Choroid plexus epithelial cell (primary cell): ENCODE measurements around the gene ZNF18.

Source experiments
- DNase-seq: peaks from one replicate; pipeline ENCODE4 v3.0.0-alpha.2; 2010; ENCODE audit warnings: low read depth
- H3K4me3 ChIP-seq: 2 replicates; pipeline ENCODE4 v1.5.1; 2011; ENCODE audit warnings: low read depth, mild to moderate bottlenecking, control low read depth, low read length, moderate library complexity
- TF ChIP-seq, protein P1 (sequence below): conservative IDR thresholded peaks from 2 replicates; pipeline ENCODE4 v1.5.1; 2011; ENCODE audit warnings: low read depth, mild to moderate bottlenecking, control low read depth, inconsistent platforms, low read length, moderate library complexity

The ZNF18 gene, protein sequence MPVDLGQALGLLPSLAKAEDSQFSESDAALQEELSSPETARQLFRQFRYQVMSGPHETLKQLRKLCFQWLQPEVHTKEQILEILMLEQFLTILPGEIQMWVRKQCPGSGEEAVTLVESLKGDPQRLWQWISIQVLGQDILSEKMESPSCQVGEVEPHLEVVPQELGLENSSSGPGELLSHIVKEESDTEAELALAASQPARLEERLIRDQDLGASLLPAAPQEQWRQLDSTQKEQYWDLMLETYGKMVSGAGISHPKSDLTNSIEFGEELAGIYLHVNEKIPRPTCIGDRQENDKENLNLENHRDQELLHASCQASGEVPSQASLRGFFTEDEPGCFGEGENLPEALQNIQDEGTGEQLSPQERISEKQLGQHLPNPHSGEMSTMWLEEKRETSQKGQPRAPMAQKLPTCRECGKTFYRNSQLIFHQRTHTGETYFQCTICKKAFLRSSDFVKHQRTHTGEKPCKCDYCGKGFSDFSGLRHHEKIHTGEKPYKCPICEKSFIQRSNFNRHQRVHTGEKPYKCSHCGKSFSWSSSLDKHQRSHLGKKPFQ

DNA sequence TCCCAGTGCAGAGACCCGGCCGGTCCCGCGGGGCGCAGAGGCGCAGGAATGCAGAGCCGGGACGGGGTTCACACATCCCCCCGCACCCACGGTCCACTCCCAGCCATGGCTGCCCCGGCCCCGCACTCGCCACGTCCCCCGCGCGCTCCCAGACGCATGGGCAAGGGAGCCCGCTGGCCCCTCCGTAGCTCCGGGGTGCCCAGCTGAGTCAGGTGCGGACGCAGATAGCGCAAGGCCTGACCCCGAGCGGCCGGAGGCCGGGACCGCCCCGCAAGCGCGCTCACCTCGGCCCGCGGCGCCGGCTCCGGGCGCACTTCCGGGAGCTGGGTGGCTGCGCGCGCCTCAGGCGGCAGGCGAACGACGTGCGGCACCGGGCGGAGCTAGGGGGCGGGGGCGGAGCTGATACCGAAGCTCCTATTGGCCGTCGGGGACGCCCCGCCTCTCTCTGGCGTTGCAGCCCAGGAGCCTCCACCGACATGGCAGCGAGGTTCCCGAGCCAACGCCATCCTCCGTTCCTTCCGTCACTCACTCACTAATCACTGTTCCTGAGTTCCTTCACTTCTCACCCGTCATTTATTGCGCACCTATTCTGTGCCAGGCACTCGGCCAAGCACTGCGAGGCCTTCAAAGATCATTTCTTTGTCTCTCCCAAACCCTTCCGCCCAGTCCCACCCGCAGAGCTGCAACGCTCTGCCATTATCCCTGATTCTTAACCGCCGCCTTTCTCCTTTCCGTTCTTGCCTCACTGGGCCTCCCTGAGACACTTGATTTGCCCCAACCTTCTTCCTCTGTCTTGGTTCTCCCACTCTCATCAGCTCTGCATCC, at the start of gene ZNF18:
ZNF18 (minus strand) TSS at position 329 of the 825 bp plus-strand sequence. CDS start 4,646 bp downstream, outside the sequence.
- TF ChIP-seq, protein P1, sequence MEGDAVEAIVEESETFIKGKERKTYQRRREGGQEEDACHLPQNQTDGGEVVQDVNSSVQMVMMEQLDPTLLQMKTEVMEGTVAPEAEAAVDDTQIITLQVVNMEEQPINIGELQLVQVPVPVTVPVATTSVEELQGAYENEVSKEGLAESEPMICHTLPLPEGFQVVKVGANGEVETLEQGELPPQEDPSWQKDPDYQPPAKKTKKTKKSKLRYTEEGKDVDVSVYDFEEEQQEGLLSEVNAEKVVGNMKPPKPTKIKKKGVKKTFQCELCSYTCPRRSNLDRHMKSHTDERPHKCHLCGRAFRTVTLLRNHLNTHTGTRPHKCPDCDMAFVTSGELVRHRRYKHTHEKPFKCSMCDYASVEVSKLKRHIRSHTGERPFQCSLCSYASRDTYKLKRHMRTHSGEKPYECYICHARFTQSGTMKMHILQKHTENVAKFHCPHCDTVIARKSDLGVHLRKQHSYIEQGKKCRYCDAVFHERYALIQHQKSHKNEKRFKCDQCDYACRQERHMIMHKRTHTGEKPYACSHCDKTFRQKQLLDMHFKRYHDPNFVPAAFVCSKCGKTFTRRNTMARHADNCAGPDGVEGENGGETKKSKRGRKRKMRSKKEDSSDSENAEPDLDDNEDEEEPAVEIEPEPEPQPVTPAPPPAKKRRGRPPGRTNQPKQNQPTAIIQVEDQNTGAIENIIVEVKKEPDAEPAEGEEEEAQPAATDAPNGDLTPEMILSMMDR: no peak
- peak; percentile 95 for DNase-seq
- peak within 1 kb of the TSS; percentile 95 for H3K4me3 ChIP-seq

DNA sequence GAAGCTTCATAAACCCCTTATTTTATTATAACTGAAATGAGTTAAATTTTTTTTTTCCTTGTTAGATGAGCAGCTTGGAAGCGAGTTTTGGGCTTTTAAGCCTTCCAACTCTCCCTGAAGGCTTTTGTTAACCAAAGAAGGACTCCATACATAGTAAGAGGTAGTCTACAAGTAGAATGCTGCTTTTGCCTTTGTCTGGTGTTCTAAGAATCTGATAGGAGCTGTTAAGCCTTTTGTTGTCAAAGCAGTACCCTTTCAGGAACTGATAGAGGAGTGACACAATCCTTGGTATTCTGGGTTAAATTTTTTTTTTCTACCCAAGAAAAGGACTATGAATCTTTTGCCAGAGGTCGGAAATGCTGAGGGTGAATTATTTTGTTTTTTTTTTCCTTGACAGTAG, 49.5 kb upstream of the ZNF18 start:
- DNase-seq: no peak
- TF ChIP-seq, protein P1: no peak
- no peak overlapping the region for H3K4me3 ChIP-seq

DNA sequence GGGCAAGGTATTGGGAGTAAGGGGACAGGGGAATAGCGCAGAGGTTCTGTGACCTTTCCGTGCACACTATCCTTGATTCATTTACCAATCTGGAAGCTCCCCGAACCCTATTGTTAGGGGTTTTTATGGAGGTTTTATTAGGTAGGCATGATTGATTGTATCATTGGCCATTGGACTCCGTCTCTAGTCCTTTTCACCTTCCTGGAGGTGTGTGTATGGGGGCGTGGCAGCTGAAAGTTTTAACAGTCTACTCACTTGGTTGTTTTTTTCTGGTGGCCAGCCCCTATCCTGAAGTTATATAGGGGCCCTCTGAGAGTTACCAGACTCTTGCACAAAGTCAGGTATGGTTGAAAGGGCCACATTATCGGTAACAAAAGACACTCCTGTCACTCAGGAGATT, 46.4 kb upstream of the ZNF18 start:
- H3K4me3 ChIP-seq: no peak overlapping the region
- no peak for DNase-seq

DNA sequence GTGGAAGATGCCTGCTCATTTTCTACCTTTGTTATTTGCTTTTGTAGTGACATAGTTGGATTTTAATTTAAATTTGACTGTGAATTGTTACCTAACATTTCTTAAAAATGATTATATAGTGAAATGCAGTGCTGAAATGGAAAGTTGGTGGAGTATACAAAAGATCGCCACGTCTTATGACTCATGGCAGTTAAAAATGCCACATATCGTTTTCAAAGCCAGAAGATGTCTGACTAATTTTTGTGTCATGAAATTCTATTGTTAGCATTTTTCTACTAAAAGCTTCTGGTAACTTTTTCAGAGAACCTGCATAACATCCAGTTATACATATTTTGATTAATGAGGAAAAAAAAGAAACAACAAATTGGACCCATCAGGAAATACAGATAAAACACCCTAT, 44.0 kb upstream of the ZNF18 start:
- TF ChIP-seq, protein P1: no peak
- DNase-seq: peak; percentile 72
- no peak overlapping the region for H3K4me3 ChIP-seq

More for the DNA sequence above, 46.4 kb upstream of the ZNF18 start:
- TF ChIP-seq, protein P1: no peak

DNA sequence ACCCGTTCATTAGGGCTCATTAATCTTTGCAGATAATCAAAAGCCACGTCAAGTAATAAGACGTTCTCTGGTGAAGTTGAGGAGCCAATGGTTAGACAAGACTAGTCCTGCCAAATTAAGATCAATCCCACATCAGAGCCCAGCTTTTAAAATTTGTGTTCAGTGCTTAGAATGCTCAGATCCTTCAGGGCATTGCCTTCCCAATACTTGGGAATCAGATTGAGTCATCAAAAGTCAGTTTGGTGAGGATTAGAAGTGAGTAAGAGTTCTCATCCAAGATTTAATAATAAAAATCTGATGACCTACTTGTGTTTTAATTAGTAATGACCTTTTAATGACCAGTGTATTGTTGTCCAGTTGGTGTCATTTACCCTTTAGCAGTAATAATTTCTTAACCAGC, 43.2 kb upstream of the ZNF18 start:
- no peak overlapping the region for H3K4me3 ChIP-seq
- TF ChIP-seq, protein P1: no peak

DNA sequence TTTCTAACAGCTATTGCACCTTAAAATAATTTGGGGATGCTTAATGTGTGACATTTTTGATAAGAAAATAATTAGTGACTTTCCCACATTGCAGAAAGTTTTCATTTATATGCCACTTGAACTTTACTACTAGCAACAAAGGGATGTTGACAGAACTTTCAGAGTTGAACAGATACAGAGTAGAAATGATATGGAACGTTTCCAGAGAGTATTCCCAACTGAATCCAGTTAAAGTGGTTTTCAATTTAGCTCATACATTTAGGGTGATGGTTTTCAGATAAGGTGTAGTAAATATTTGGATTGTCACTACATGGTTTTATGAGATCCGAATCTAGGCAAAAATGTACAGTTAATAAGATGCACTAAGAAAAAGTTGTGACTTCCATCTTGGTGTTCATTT, 40.7 kb upstream of the ZNF18 start:
- TF ChIP-seq, protein P1: no peak
- no peak overlapping the region for H3K4me3 ChIP-seq
- DNase-seq: no peak

More for the DNA sequence above, 43.2 kb upstream of the ZNF18 start:
- DNase-seq: no peak
